A549 (cell line): Measurements from ENCODE around the gene RABGAP1.

Experiments
- EP300 ChIP-seq, 2 experiments: fragments of >200 bp; sonication (Bioruptor Twin); formaldehyde crosslinking; IDR thresholded peaks; 2 replicates in 1 of 2; 3 replicates in 1 of 2; pipeline ENCODE4 v1.6.1; 2016 to 2017
- ESRRA ChIP-seq: fragments of 150-350 bp; IDR thresholded peaks from 2 replicates; pipeline ENCODE4 v1.6.1; 2014; ENCODE audit warnings: mild to moderate bottlenecking, low read length, borderline replicate concordance
- HDAC2 ChIP-seq: fragments of 200-600 bp; sonication (generic); IDR thresholded peaks from 2 replicates; pipeline ENCODE4 v1.6.1; 2016
- JUNB ChIP-seq: fragments of >200 bp; sonication (Bioruptor Twin); formaldehyde crosslinking; IDR thresholded peaks from 2 replicates; pipeline ENCODE4 v1.6.1; 2016
- MYC ChIP-seq: IDR thresholded peaks from 2 replicates; pipeline ENCODE4 v1.6.1; 2012; ENCODE audit warnings: mild to moderate bottlenecking, inconsistent platforms, low read length, improper control_type of control experiment, borderline replicate concordance
- POLR2A ChIP-seq: IDR thresholded peaks from 2 replicates; pipeline ENCODE4 v1.6.1; 2012; ENCODE audit warnings: mild to moderate bottlenecking, low read length
- RNF2 ChIP-seq: fragments of 200-600 bp; sonication (generic); IDR thresholded peaks from 2 replicates; pipeline ENCODE4 v1.6.1; 2016; ENCODE audit warnings: low read depth, mild to moderate bottlenecking, antibody characterized with exemption, moderate library complexity, borderline replicate concordance
- SMC3 ChIP-seq: fragments of >200 bp; sonication (Bioruptor Twin); formaldehyde crosslinking; IDR thresholded peaks from 3 replicates; pipeline ENCODE4 v1.6.1; 2018; ENCODE audit warnings: inconsistent platforms
- TF ChIP-seq, protein P1 (sequence below): fragments of >200 bp; sonication (Bioruptor Twin); formaldehyde crosslinking; IDR thresholded peaks from 3 replicates; pipeline ENCODE4 v1.5.1; 2016
- TF ChIP-seq, protein P2 (sequence below): IDR thresholded peaks from 2 replicates; pipeline ENCODE4 v1.6.1; 2012
- TF ChIP-seq, protein P3 (sequence below): fragments of 250-450 bp; sonication (Bioruptor Pico); IDR thresholded peaks from 2 replicates; pipeline ENCODE4 v1.5.0; 2021; ENCODE audit warnings: mild to moderate bottlenecking, moderate library complexity, borderline replicate concordance
- TF ChIP-seq, protein P4 (sequence below): fragments of 450-650 bp; IDR thresholded peaks from 2 replicates; pipeline ENCODE4 v1.6.1; 2014; ENCODE audit warnings: antibody characterized with exemption

DNA sequence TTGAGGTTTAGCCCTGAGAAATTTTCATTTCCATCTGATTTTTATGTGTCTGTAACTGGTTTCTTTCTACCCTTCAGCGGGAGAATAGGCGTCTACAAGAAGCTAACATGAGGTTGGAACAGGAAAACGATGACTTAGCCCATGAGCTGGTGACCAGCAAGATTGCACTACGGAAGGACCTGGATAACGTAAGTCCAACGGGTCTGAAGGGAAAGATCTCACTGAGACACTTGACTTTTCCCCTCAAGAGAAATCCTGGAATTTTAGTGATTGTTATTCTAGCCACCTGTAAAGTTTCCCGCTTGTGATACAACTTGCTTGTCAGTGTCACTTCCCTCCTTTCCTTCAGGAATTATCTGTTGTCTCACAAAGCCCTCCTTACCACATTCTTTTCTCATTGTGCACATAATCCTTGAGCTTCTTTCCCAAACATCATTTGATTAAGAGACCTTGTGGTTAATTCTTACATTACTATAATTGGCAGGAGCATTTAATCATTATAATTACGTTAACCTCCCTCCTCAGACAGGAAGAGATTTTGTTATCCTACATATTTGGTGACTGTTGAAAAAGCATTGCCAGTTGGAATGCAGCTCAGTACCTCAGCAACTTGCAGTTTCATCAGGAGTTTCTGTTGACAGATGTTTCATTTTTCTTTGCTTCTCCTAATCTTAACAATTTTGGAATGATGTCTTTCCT is 149.5 kb downstream of the RABGAP1 start:
- TF ChIP-seq, protein P1, sequence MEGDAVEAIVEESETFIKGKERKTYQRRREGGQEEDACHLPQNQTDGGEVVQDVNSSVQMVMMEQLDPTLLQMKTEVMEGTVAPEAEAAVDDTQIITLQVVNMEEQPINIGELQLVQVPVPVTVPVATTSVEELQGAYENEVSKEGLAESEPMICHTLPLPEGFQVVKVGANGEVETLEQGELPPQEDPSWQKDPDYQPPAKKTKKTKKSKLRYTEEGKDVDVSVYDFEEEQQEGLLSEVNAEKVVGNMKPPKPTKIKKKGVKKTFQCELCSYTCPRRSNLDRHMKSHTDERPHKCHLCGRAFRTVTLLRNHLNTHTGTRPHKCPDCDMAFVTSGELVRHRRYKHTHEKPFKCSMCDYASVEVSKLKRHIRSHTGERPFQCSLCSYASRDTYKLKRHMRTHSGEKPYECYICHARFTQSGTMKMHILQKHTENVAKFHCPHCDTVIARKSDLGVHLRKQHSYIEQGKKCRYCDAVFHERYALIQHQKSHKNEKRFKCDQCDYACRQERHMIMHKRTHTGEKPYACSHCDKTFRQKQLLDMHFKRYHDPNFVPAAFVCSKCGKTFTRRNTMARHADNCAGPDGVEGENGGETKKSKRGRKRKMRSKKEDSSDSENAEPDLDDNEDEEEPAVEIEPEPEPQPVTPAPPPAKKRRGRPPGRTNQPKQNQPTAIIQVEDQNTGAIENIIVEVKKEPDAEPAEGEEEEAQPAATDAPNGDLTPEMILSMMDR, result no peak
- TF ChIP-seq EP300 (IDR thresholded peaks at IDR 0.05) (no peak), ESRRA (no peak), HDAC2 (no peak), MYC (no peak), POLR2A (no peak), SMC3 (no peak), RNF2 (no peak), JUNB (no peak)
- TF ChIP-seq, protein P2, sequence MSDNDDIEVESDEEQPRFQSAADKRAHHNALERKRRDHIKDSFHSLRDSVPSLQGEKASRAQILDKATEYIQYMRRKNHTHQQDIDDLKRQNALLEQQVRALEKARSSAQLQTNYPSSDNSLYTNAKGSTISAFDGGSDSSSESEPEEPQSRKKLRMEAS, result no peak
- TF ChIP-seq, protein P3, sequence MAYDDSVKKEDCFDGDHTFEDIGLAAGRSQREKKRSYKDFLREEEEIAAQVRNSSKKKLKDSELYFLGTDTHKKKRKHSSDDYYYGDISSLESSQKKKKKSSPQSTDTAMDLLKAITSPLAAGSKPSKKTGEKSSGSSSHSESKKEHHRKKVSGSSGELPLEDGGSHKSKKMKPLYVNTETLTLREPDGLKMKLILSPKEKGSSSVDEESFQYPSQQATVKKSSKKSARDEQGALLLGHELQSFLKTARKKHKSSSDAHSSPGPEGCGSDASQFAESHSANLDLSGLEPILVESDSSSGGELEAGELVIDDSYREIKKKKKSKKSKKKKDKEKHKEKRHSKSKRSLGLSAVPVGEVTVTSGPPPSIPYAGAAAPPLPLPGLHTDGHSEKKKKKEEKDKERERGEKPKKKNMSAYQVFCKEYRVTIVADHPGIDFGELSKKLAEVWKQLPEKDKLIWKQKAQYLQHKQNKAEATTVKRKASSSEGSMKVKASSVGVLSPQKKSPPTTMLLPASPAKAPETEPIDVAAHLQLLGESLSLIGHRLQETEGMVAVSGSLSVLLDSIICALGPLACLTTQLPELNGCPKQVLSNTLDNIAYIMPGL, result no peak
- TF ChIP-seq, protein P4, sequence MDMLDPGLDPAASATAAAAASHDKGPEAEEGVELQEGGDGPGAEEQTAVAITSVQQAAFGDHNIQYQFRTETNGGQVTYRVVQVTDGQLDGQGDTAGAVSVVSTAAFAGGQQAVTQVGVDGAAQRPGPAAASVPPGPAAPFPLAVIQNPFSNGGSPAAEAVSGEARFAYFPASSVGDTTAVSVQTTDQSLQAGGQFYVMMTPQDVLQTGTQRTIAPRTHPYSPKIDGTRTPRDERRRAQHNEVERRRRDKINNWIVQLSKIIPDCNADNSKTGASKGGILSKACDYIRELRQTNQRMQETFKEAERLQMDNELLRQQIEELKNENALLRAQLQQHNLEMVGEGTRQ, result no peak
